IPS-18c (cell line): ENCODE results near the gene SNTN.

Experiments used
- H3K4me3 ChIP-seq: 2 replicates; pipeline ENCODE4 v1.7.0; 2013; ENCODE audit warnings: low read depth, mild to moderate bottlenecking, low read length, moderate library complexity; ENCODE audit not compliant: insufficient read depth
- H3K9me3 ChIP-seq: one replicate; pipeline ENCODE4 v1.6.1; 2013; ENCODE audit warnings: mild to moderate bottlenecking, low read length, moderate library complexity; ENCODE audit not compliant: control insufficient read depth, insufficient read depth

SNTN gene

GRCh38 chr3:63661242-63661641 lies 8.8 kb downstream of the SNTN start:
- Histone ChIP-seq H3K4me3 (no peak overlapping the region), H3K9me3 (no peaks in the 10 kb centered on the region)

- Histone ChIP-seq H3K4me3 (no peak overlapping the region), H3K9me3 (no peaks in the 10 kb centered on the region)
Observed at GRCh38 chr3:63662011-63662410, 9.5 kb downstream of the SNTN start.

GRCh38 chr3:63662500-63662899 lies 10.0 kb downstream of the SNTN start:
- Histone ChIP-seq H3K9me3 (no peaks in the 10 kb centered on the region), H3K4me3 (no peak overlapping the region)

- no peak overlapping the region for H3K4me3 ChIP-seq
- H3K9me3 ChIP-seq: no peaks in the 10 kb centered on the region
Observed at GRCh38 chr3:63670544-63670943, 18.1 kb downstream of the SNTN start.

GRCh38 chr3:63673111-63673510 lies 20.6 kb downstream of the SNTN start:
- no peak overlapping the region for H3K4me3 ChIP-seq
- H3K9me3 ChIP-seq: no peaks in the 10 kb centered on the region

GRCh38 chr3:63674586-63674985 lies 22.1 kb downstream of the SNTN start:
- Histone ChIP-seq H3K4me3 (no peak overlapping the region), H3K9me3 (no peaks in the 10 kb centered on the region)

- no peaks in the 10 kb centered on the region for H3K9me3 ChIP-seq
- no peak overlapping the region for H3K4me3 ChIP-seq
Observed at GRCh38 chr3:63679186-63679585, 26.7 kb downstream of the SNTN start.

GRCh38 chr3:63684081-63684480 lies 31.6 kb downstream of the SNTN start:
- Histone ChIP-seq H3K9me3 (no peaks in the 10 kb centered on the region), H3K4me3 (no peak overlapping the region)

GRCh38 chr3:63685340-63685739 lies 32.9 kb downstream of the SNTN start:
- Histone ChIP-seq H3K4me3 (no peak overlapping the region), H3K9me3 (no peaks in the 10 kb centered on the region)

- Histone ChIP-seq H3K9me3 (no peaks in the 10 kb centered on the region), H3K4me3 (no peak overlapping the region)
Observed at GRCh38 chr3:63687278-63688225, 35.1 kb downstream of the SNTN start.

GRCh38 chr3:63689285-63689684 lies 36.8 kb downstream of the SNTN start:
- H3K9me3 ChIP-seq: no peaks in the 10 kb centered on the region
- H3K4me3 ChIP-seq: no peak overlapping the region

- Histone ChIP-seq H3K4me3 (no peak overlapping the region), H3K9me3 (no peaks in the 10 kb centered on the region)
Observed at GRCh38 chr3:63693351-63693750, 40.9 kb downstream of the SNTN start.

- Histone ChIP-seq H3K9me3 (no peaks in the 10 kb centered on the region), H3K4me3 (no peak overlapping the region)
Observed at GRCh38 chr3:63705092-63705645, 52.7 kb downstream of the SNTN start.

- Histone ChIP-seq H3K9me3 (no peaks in the 10 kb centered on the region), H3K4me3 (no peak overlapping the region)
Observed at GRCh38 chr3:63706321-63707085, 54.0 kb downstream of the SNTN start.

GRCh38 chr3:63707731-63708130 lies 55.3 kb downstream of the SNTN start:
- Histone ChIP-seq H3K9me3 (no peaks in the 10 kb centered on the region), H3K4me3 (no peak overlapping the region)

- H3K9me3 ChIP-seq: no peaks in the 10 kb centered on the region
- no peak overlapping the region for H3K4me3 ChIP-seq
Observed at GRCh38 chr3:63709576-63709975, 57.1 kb downstream of the SNTN start.
